ENCODE results near the gene SIRPB2. TPM values are rescaled to one million over a fixed set of nuclear protein-coding genes. Genes with fewer than 3 reads are reported as not detected.

Gene SIRPB2
- total RNA-seq, 1 experiment from 2014 or later: not detected

- H3K9me2 ChIP-seq (replicated peaks; ENCODE audit: insufficient read depth, low read length): no peaks in the 10 kb centered on the region
- no peak for DNase-seq
- peaks cover 39% of the 10 kb centered on the region for H3K4me1 ChIP-seq (ENCODE audit: low read length)
- H3K36me3 ChIP-seq (ENCODE audit: insufficient read depth, low read length): peaks cover 7% of the 10 kb centered on the region; the same call in 1 of the 2 replicates
- H3K27me3 ChIP-seq (ENCODE audit: low read length): no peaks in the 10 kb centered on the region
- H3K4me3 ChIP-seq (ENCODE audit: low read length): peak overlapping the region; percentile 93
- peaks cover 56% of the 10 kb centered on the region for H3K79me2 ChIP-seq (ENCODE audit: low read length)
- H4K20me1 ChIP-seq (ENCODE audit: insufficient read depth, low read depth, low read length): peaks cover 10% of the 10 kb centered on the region; the same call in 1 of the 2 replicates
- H3K9me3 ChIP-seq (ENCODE audit: low read length): no peaks in the 10 kb centered on the region
- peak overlapping the region; percentile 95 for H3K4me2 ChIP-seq (ENCODE audit: low read depth, low read length, poor library complexity, severe bottlenecking)
- H3K27ac ChIP-seq (ENCODE audit: low read length): no peak overlapping the region
- H2AFZ ChIP-seq (ENCODE audit: low read length): no peak overlapping the region
- peak overlapping the region; percentile 92 for H3K9ac ChIP-seq (ENCODE audit: low read length)
Observed at GRCh38 chr20:1465470-1466210, 25.6 kb downstream of the SIRPB2 start.

DNA sequence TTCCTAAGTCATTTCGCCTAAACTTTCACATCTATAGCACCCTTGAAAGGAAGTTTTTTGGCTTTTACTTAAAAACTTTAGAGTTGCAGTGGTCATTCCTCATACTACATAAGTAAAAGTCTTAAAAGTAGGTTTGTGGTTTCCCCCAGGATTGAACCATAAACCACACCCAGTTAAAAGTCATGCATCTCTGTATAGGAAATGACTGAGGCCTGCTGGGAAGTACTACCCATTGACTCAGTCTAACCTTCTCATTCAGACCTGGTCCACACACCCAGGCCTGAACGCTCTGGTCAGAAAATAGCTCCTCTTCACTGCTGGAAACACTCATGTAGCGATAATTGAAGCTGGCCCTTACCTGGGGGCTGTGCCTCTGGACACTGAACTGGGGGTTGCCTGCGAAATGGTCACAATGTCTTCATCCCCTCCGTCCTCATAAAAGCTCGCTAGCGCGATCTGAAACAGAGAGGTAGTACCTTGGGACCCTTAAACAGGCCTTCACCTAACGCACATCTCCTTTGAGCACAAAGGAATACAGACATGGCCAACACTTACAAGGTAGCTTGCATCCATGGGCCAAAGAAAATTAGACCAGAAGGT lies 27.1 kb downstream of the SIRPB2 start:
- Histone ChIP-seq H3K4me1 (ENCODE audit: low read length) (peaks cover 48% of the 10 kb centered on the region), H3K27ac (ENCODE audit: low read length) (no peak overlapping the region), H3K36me3 (ENCODE audit: insufficient read depth, low read length) (peaks cover 22% of the 10 kb centered on the region), H3K27me3 (ENCODE audit: low read length) (no peaks in the 10 kb centered on the region), H3K4me2 (ENCODE audit: low read depth, low read length, poor library complexity, severe bottlenecking) (no peak overlapping the region), H3K9me3 (ENCODE audit: low read length) (no peaks in the 10 kb centered on the region), H3K4me3 (ENCODE audit: low read length) (no peak overlapping the region), H3K9ac (ENCODE audit: low read length) (no peak overlapping the region), H3K79me2 (ENCODE audit: low read length) (peaks cover 71% of the 10 kb centered on the region), H3K9me2 (replicated peaks; ENCODE audit: insufficient read depth, low read length) (no peaks in the 10 kb centered on the region), H2AFZ (ENCODE audit: low read length) (no peak overlapping the region), H4K20me1 (ENCODE audit: insufficient read depth, low read depth, low read length) (peaks cover 10% of the 10 kb centered on the region; the same call in 1 of the 2 replicates)
- no peak for DNase-seq

DNA sequence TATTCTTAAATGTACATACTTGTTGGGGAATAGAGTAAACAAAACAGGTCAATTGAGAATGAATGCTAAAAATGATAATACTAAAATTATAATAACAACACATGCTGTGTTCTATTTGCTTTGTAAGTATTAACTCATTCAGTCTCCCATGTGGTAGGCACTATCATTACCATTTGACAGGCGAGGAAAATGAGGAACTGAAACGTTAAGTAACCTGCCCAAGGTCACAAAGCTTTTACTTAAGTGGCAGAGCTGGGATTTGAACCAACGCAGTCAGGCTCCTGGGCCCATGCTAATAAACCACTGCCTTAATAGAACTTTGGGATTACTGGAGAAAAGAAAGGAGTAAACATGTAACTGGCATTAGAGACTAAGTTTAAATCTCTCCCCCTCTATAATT lies 28.4 kb downstream of the SIRPB2 start:
- Histone ChIP-seq H3K9ac (ENCODE audit: low read length) (no peak overlapping the region), H3K9me3 (ENCODE audit: low read length) (no peaks in the 10 kb centered on the region), H2AFZ (ENCODE audit: low read length) (no peak overlapping the region), H3K36me3 (ENCODE audit: insufficient read depth, low read length) (peaks cover 24% of the 10 kb centered on the region), H3K79me2 (ENCODE audit: low read length) (peaks cover 80% of the 10 kb centered on the region), H4K20me1 (ENCODE audit: insufficient read depth, low read depth, low read length) (peaks cover 10% of the 10 kb centered on the region; the same call in 1 of the 2 replicates), H3K27me3 (ENCODE audit: low read length) (no peaks in the 10 kb centered on the region), H3K4me2 (ENCODE audit: low read depth, low read length, poor library complexity, severe bottlenecking) (no peak overlapping the region), H3K4me3 (ENCODE audit: low read length) (no peak overlapping the region), H3K9me2 (replicated peaks; ENCODE audit: insufficient read depth, low read length) (no peaks in the 10 kb centered on the region), H3K4me1 (ENCODE audit: low read length) (peaks cover 48% of the 10 kb centered on the region), H3K27ac (ENCODE audit: low read length) (no peak overlapping the region)
- peak; percentile 57 for DNase-seq

GRCh38 chr20:1462001-1462400 lies 29.2 kb downstream of the SIRPB2 start:
- H3K27ac ChIP-seq (ENCODE audit: low read length): no peak overlapping the region
- no peaks in the 10 kb centered on the region for H3K27me3 ChIP-seq (ENCODE audit: low read length)
- peaks cover 45% of the 10 kb centered on the region for H3K4me1 ChIP-seq (ENCODE audit: low read length)
- DNase-seq: no peak
- no peak overlapping the region for H3K9ac ChIP-seq (ENCODE audit: low read length)
- H3K4me3 ChIP-seq (ENCODE audit: low read length): no peak overlapping the region
- no peaks in the 10 kb centered on the region for H3K9me3 ChIP-seq (ENCODE audit: low read length)
- H3K36me3 ChIP-seq (ENCODE audit: insufficient read depth, low read length): peaks cover 26% of the 10 kb centered on the region
- no peak overlapping the region for H3K4me2 ChIP-seq (ENCODE audit: low read depth, low read length, poor library complexity, severe bottlenecking)
- no peaks in the 10 kb centered on the region for H3K9me2 ChIP-seq (replicated peaks; ENCODE audit: insufficient read depth, low read length)
- peaks cover 81% of the 10 kb centered on the region for H3K79me2 ChIP-seq (ENCODE audit: low read length)
- peaks cover 10% of the 10 kb centered on the region; the same call in 1 of the 2 replicates for H4K20me1 ChIP-seq (ENCODE audit: insufficient read depth, low read depth, low read length)
- no peak overlapping the region for H2AFZ ChIP-seq (ENCODE audit: low read length)

DNA sequence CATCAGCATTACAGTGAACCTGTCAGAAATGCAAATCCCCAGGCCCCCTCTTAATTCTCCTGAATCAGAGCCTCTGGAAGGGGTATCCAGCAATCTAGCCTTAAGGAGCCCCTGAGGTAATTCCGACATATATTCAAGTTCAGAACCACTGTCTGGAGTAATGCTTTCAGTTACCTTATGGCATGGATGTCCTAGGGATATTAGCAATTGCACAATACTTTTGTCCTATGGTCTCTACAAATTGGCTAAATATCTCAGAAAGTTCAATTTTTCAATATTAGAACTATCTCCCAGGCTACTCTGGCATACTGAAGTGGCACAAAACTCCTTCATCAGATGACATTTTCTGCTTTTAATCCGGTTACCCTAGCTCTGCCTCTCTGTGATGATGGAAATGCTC lies 30.9 kb downstream of the SIRPB2 start:
- H4K20me1 ChIP-seq (ENCODE audit: insufficient read depth, low read depth, low read length): peaks cover 7% of the 10 kb centered on the region; the same call in 1 of the 2 replicates
- no peaks in the 10 kb centered on the region for H3K9me3 ChIP-seq (ENCODE audit: low read length)
- no peaks in the 10 kb centered on the region for H3K9me2 ChIP-seq (replicated peaks; ENCODE audit: insufficient read depth, low read length)
- no peak overlapping the region for H2AFZ ChIP-seq (ENCODE audit: low read length)
- peaks cover 72% of the 10 kb centered on the region for H3K79me2 ChIP-seq (ENCODE audit: low read length)
- peak overlapping the region; percentile 4 for H3K4me2 ChIP-seq (ENCODE audit: low read depth, low read length, poor library complexity, severe bottlenecking)
- no peaks in the 10 kb centered on the region for H3K27me3 ChIP-seq (ENCODE audit: low read length)
- no peak overlapping the region for H3K4me3 ChIP-seq (ENCODE audit: low read length)
- peaks cover 37% of the 10 kb centered on the region for H3K4me1 ChIP-seq (ENCODE audit: low read length)
- no peak overlapping the region for H3K9ac ChIP-seq (ENCODE audit: low read length)
- H3K27ac ChIP-seq (ENCODE audit: low read length): no peak overlapping the region
- H3K36me3 ChIP-seq (ENCODE audit: insufficient read depth, low read length): peaks cover 26% of the 10 kb centered on the region
- DNase-seq: no peak

GRCh38 chr20:1457992-1458391 lies 33.2 kb downstream of the SIRPB2 start:
- no peak overlapping the region for H3K4me3 ChIP-seq (ENCODE audit: low read length)
- peaks cover 49% of the 10 kb centered on the region for H3K79me2 ChIP-seq (ENCODE audit: low read length)
- no peak overlapping the region for H3K4me2 ChIP-seq (ENCODE audit: low read depth, low read length, poor library complexity, severe bottlenecking)
- DNase-seq: no peak
- H3K9ac ChIP-seq (ENCODE audit: low read length): no peak overlapping the region
- no peaks in the 10 kb centered on the region for H3K9me2 ChIP-seq (replicated peaks; ENCODE audit: insufficient read depth, low read length)
- H4K20me1 ChIP-seq (ENCODE audit: insufficient read depth, low read depth, low read length): no peaks in the 10 kb centered on the region
- peaks cover 26% of the 10 kb centered on the region for H3K36me3 ChIP-seq (ENCODE audit: insufficient read depth, low read length)
- H3K9me3 ChIP-seq (ENCODE audit: low read length): no peaks in the 10 kb centered on the region
- no peak overlapping the region for H2AFZ ChIP-seq (ENCODE audit: low read length)
- H3K27me3 ChIP-seq (ENCODE audit: low read length): no peaks in the 10 kb centered on the region
- no peak overlapping the region for H3K27ac ChIP-seq (ENCODE audit: low read length)
- peaks cover 15% of the 10 kb centered on the region for H3K4me1 ChIP-seq (ENCODE audit: low read length)

- Histone ChIP-seq H3K27ac (ENCODE audit: low read length) (no peak overlapping the region), H3K4me3 (ENCODE audit: low read length) (no peak overlapping the region), H3K9me3 (ENCODE audit: low read length) (no peaks in the 10 kb centered on the region), H3K36me3 (ENCODE audit: insufficient read depth, low read length) (peaks cover 34% of the 10 kb centered on the region), H3K4me2 (ENCODE audit: low read depth, low read length, poor library complexity, severe bottlenecking) (no peak overlapping the region), H4K20me1 (ENCODE audit: insufficient read depth, low read depth, low read length) (no peaks in the 10 kb centered on the region), H2AFZ (ENCODE audit: low read length) (no peak overlapping the region), H3K9me2 (replicated peaks; ENCODE audit: insufficient read depth, low read length) (no peaks in the 10 kb centered on the region), H3K4me1 (ENCODE audit: low read length) (peaks cover 12% of the 10 kb centered on the region), H3K27me3 (ENCODE audit: low read length) (no peaks in the 10 kb centered on the region), H3K9ac (ENCODE audit: low read length) (no peak overlapping the region), H3K79me2 (ENCODE audit: low read length) (peaks cover 35% of the 10 kb centered on the region)
- no peak for DNase-seq
Observed at GRCh38 chr20:1456300-1456699, 34.9 kb downstream of the SIRPB2 start.

GRCh38 chr20:1450926-1451491 lies 40.2 kb downstream of the SIRPB2 start:
- Histone ChIP-seq H3K4me1 (ENCODE audit: low read length) (no peaks in the 10 kb centered on the region), H3K9me3 (ENCODE audit: low read length) (no peaks in the 10 kb centered on the region), H2AFZ (ENCODE audit: low read length) (no peak overlapping the region), H3K9me2 (replicated peaks; ENCODE audit: insufficient read depth, low read length) (no peaks in the 10 kb centered on the region), H3K36me3 (ENCODE audit: insufficient read depth, low read length) (peaks cover 33% of the 10 kb centered on the region; the same call in 1 of the 2 replicates), H4K20me1 (ENCODE audit: insufficient read depth, low read depth, low read length) (no peaks in the 10 kb centered on the region), H3K27ac (ENCODE audit: low read length) (no peak overlapping the region), H3K4me2 (ENCODE audit: low read depth, low read length, poor library complexity, severe bottlenecking) (no peak overlapping the region), H3K4me3 (ENCODE audit: low read length) (no peak overlapping the region), H3K27me3 (ENCODE audit: low read length) (no peaks in the 10 kb centered on the region), H3K79me2 (ENCODE audit: low read length) (no peaks in the 10 kb centered on the region), H3K9ac (ENCODE audit: low read length) (no peak overlapping the region)
- DNase-seq: no peak

Data from Karpas-422 (cell line).